Activated CD4-positive, alpha-beta T cell treated with anti-CD3 and anti-CD28 coated beads for 36 hours (primary cell): Measurements from ENCODE around the gene EIF5AL1. TPM values are rescaled to one million over a fixed set of nuclear protein-coding genes. Genes with fewer than 3 reads are reported as not detected.
A peak's percentile ranks its signal among the peaks of the same experiment; 100 is the strongest.
"Not testable (repeated sequence)": the region's sequence is repeated elsewhere in the genome, so short reads cannot be mapped to it uniquely, and the experiment has no call there.

ENCODE experiments used
- ATAC-seq: fragments of 200-7000 bp; cut with Tn5 transposase; one replicate; pipeline ENCODE4 v1.10.0; 2021; ENCODE audit warnings: mild to moderate bottlenecking, moderate library complexity
- CTCF ChIA-PET: fragments of 350-600 bp; sonication (Branson Sonifier 250); formaldehyde crosslinking; loops from one replicate; lab custom pipeline; 2021; ENCODE audit warnings: antibody characterized with exemption; lab: Charles Lee
- POLR2A ChIA-PET: fragments of 350-600 bp; sonication (Branson Sonifier 250); formaldehyde crosslinking; loops from one replicate; lab custom pipeline; 2021; ENCODE audit warnings: antibody characterized with exemption, inconsistent platforms; lab: Charles Lee
- DNase-seq: peaks from one replicate; pipeline ENCODE4 v3.0.0-alpha.2; 2020
- H3K27ac Mint-ChIP-seq: one replicate; pipeline ENCODE4 v1.8.0; 2021; ENCODE audit warnings: mixed read lengths
- H3K27me3 Mint-ChIP-seq: one replicate; pipeline ENCODE4 v1.8.0; 2021; ENCODE audit warnings: mixed read lengths
- H3K36me3 Mint-ChIP-seq: one replicate; pipeline ENCODE4 v1.8.0; 2021; ENCODE audit warnings: low read depth, mixed read lengths
- H3K4me1 Mint-ChIP-seq: one replicate; pipeline ENCODE4 v1.8.0; 2021; ENCODE audit warnings: mixed read lengths
- H3K4me3 Mint-ChIP-seq: one replicate; pipeline ENCODE4 v1.8.0; 2021; ENCODE audit warnings: mild to moderate bottlenecking, moderate library complexity, mixed read lengths
- H3K9me3 Mint-ChIP-seq: one replicate; pipeline ENCODE4 v1.8.0; 2021; ENCODE audit warnings: low read depth, mixed read lengths
- intact Hi-C, 2 experiments: fragments of 100-400 bp; cut with DNase I in 1 of 2; cut with micrococcal nuclease in 1 of 2; formaldehyde crosslinking; loops; one replicate each; pipeline versions ENCODE4 v1.14.2 to v1.15.1; 2022 to 2024; cut with DNase I, micrococcal nuclease
- total RNA-seq, 2 experiments: library from RNA; stranded (reverse); gene quantifications; one replicate each; pipeline ENCODE4 v1.2.3, GENCODE V29; 2021

Gene EIF5AL1
- total RNA-seq, 2 experiments from 2014 or later, result 0.18 to 0.46 TPM

DNA sequence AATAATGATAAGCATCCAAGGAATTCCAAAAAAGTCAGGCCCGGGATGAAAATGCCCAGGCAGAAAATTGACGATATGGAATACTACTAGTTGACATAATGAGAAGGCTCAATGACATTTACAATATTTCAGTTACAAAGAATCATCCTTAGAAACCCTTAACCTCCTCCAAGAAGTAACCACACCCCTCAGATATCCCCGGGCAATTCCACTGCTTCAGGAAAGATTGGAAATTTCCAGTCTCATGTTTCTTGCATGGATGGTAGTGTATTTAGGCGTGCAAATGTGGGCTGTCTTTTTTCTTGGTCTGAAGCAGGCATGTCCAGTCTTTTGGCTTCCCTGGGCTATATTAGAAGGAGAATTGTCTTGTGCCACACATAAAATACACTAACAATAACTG, 5.2 kb downstream of the EIF5AL1 start:
- H3K4me1 Mint-ChIP-seq, H3K27ac Mint-ChIP-seq, H3K36me3 Mint-ChIP-seq, intact Hi-C loops, ATAC-seq, DNase-seq, H3K4me3 Mint-ChIP-seq, H3K9me3 Mint-ChIP-seq, CTCF ChIA-PET, POLR2A ChIA-PET, H3K27me3 Mint-ChIP-seq: not testable (repeated sequence)

DNA sequence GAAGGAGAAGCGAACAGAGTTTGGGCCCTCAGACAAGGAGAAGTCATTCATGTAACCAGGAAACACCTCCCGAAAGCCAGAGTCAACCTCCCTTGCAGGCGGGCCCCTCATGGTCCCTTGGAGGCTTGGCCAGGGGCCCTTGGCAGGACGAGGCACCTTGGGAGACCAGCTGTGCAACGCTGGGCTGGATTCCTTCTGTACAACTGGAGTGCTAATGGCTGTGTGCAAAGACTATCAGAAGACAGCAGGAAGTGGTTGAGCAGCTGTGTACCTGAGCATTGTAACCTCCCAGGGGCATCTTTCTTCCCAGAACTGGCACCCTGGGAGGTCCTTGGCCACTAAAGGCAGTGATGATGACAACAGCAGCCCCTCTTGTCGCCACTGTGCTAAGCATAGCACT, 9.4 kb downstream of the EIF5AL1 start:
- H3K4me1 Mint-ChIP-seq, POLR2A ChIA-PET, H3K27ac Mint-ChIP-seq, H3K27me3 Mint-ChIP-seq, CTCF ChIA-PET, H3K36me3 Mint-ChIP-seq, H3K9me3 Mint-ChIP-seq, ATAC-seq, DNase-seq, H3K4me3 Mint-ChIP-seq: not testable (repeated sequence)
- intact Hi-C loops, result loop anchor here in 1 of 2 experiments (10.0 kb wide), 1 partner anchor 713 kb away; no protein-coding TSS in a partner anchor

DNA sequence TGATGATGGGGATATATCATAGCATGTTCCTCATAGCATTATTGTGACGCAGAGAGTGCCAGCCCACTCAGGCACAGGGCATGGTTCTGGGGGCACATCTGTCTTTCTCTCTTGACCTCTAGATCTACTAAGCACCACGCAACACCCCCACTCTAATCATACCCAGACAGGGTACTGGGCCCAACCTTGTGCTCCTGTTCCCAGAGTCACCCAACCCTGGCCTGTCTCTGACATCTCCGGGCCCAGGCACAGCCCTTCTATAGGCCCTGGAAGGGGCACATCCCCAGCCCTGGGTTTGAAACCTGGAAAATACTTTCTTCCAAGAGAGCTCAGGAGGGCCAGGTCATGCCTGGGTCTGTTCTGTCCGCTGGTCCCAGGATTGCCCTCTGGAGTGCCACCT, 10.1 kb downstream of the EIF5AL1 start:
- H3K9me3 Mint-ChIP-seq, POLR2A ChIA-PET, H3K27me3 Mint-ChIP-seq, H3K36me3 Mint-ChIP-seq, ATAC-seq, CTCF ChIA-PET, H3K4me3 Mint-ChIP-seq, H3K4me1 Mint-ChIP-seq, H3K27ac Mint-ChIP-seq, DNase-seq: not testable (repeated sequence)
- intact Hi-C loops, result loop anchor here in 1 of 2 experiments (10.0 kb wide), 1 partner anchor 712 kb away; no protein-coding TSS in a partner anchor

DNA sequence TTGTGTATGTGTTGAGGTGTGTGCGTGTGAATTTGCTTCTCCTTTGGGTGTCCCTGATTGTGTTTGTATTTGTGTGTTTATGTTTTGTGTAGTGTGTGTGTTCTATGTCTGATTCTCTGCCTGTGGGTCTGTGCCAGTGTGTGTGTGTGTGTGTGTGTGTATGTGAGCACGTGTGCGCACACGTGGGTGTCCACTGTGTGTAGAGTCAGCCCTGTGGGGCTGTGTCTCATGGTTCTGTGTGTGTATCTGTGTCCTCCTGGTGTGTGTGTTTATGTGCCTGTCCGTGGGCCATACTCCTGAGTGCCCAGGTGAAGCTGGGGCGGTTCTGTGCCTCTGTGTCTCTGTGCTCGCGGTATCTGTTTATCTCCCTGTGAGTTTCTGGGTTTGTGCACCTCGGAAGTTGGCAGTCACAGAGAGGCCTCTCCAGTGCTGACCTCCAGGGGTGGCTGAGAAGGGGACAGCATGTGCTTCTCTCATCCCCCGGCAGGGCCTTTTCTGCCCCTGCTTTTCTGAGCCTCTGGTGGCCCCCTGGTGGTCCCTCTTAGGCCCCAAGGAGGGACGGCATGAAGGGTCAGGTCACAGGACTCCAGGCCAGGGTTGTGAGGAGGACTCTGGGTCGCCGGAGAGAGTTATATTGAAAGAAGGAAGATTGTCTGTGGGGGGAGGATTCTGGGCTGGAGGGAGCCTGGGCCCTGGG, 11.0 kb downstream of the EIF5AL1 start:
- CTCF ChIA-PET, H3K27ac Mint-ChIP-seq, H3K4me1 Mint-ChIP-seq, H3K36me3 Mint-ChIP-seq, POLR2A ChIA-PET, ATAC-seq, H3K9me3 Mint-ChIP-seq, DNase-seq, H3K27me3 Mint-ChIP-seq, H3K4me3 Mint-ChIP-seq: not testable (repeated sequence)
- intact Hi-C loops, result loop anchor here in 1 of 2 experiments (10.0 kb wide), 1 partner anchor 711 kb away; no protein-coding TSS in a partner anchor

DNA sequence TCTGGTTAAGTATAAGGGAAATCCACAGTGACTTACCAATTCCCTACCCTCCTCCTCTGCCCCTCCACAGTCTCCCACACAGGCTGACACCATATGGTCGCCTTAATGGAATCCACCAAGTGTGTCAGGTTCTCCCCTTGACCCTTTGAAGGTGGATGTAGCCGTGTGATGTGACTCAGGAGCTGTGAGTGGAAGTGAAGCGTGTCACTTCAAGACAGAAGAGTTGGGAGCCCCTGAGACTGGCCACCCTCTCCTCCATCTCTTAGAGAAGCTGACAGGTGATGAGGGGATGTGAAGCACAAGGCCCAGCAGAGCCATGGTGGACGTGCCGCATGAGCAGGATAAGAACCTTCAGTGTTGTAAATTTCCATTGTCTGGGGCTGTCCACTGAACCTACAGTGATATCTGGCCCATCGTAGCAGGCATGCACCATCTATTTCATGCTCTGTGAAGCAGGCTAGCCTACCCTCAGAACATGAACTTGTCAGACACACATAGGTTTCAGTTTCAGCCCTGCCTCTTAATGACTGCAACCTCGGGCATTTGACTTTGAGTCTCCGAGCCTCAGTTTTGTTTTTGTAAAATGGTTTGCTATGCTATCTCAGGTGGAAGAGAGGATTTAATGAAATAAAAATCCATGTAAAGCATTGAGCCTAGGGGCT, 12.8 kb downstream of the EIF5AL1 start:
- H3K27ac Mint-ChIP-seq, CTCF ChIA-PET, POLR2A ChIA-PET, ATAC-seq, H3K36me3 Mint-ChIP-seq, H3K4me3 Mint-ChIP-seq, H3K9me3 Mint-ChIP-seq, H3K27me3 Mint-ChIP-seq, H3K4me1 Mint-ChIP-seq, DNase-seq: not testable (repeated sequence)
- intact Hi-C loops, result loop anchor here (5.0 to 10.0 kb wide), 2 partner anchors 707 to 710 kb away; no protein-coding TSS in a partner anchor

DNA sequence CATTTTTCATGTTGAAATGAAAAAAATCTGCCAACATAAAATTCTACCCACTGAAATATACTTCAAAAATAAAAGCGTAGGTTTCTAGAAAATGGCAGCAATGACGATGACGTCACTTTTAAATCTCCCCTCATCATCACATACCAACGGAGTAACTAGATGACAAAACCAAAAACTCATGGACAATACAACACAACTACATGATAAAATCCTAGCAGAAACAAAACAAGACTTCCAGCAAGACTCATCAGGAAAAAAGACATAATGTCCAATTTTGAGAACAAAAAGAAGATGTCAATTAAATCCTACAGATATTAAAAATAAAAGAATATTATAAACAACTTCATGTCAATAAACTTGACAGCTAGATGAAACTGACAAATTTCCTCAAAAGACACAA, 15.9 kb downstream of the EIF5AL1 start:
- H3K9me3 Mint-ChIP-seq, ATAC-seq, H3K4me1 Mint-ChIP-seq, CTCF ChIA-PET, DNase-seq, H3K36me3 Mint-ChIP-seq, H3K27me3 Mint-ChIP-seq, H3K4me3 Mint-ChIP-seq, H3K27ac Mint-ChIP-seq, POLR2A ChIA-PET: not testable (repeated sequence)
- intact Hi-C loops, result loop anchor here (5.0 to 10.0 kb wide), 2 partner anchors 704 to 707 kb away; no protein-coding TSS in a partner anchor

DNA sequence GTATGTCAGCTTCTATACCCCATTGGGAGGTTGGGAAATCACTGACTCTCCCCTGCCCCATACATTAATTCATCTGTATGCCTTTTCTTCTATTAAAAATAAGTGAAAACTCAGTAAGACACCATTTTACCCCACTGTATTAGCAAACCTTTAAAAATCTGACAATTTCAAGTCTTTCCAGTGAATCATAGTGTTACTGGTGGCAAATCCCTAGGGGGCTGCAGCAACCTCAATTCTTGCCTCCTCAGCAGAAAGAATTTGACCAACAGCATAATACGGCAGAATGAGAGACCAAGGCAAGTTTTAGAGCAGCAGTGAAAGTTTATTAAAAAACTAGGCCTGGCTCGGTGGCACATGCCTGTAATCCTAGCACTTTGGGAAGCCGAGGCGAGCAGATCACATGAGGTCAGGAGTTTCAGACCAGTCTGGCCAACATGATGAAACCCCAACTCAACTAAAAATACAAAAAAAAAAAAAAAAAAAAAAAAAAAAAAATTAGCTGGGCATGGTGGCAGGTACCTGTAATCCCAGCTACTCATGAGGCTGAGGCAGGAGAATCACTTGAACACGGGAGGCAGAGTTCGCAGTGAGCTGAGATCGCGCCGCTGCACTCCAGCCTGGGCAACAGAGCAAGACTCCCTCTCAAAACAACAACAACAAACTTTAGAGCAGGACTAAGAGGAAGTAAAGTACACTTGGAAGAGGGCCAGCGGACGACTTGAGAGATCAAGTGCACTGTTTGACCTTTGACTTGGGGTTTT, 21.0 kb downstream of the EIF5AL1 start:
- H3K36me3 Mint-ChIP-seq, DNase-seq, H3K4me1 Mint-ChIP-seq, ATAC-seq, CTCF ChIA-PET, H3K27ac Mint-ChIP-seq, intact Hi-C loops, H3K27me3 Mint-ChIP-seq, H3K9me3 Mint-ChIP-seq, H3K4me3 Mint-ChIP-seq, POLR2A ChIA-PET: not testable (repeated sequence)

DNA sequence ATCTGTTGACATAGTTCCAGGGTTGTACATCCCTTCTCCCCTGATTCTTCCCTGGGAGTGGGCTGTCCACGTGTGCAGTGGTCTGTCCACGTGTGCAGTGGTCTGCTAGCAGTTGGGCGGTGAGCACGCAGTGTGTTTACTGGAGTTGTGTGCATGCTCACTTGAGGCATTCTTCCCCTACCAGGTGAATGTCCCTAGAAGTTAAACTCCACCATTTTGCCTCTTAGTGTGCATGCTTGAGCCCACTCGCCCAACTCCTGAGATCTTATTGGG, 21.5 kb downstream of the EIF5AL1 start:
- DNase-seq, intact Hi-C loops, POLR2A ChIA-PET, H3K27ac Mint-ChIP-seq, H3K4me1 Mint-ChIP-seq, H3K36me3 Mint-ChIP-seq, H3K4me3 Mint-ChIP-seq, ATAC-seq, H3K27me3 Mint-ChIP-seq, H3K9me3 Mint-ChIP-seq, CTCF ChIA-PET: not testable (repeated sequence)

DNA sequence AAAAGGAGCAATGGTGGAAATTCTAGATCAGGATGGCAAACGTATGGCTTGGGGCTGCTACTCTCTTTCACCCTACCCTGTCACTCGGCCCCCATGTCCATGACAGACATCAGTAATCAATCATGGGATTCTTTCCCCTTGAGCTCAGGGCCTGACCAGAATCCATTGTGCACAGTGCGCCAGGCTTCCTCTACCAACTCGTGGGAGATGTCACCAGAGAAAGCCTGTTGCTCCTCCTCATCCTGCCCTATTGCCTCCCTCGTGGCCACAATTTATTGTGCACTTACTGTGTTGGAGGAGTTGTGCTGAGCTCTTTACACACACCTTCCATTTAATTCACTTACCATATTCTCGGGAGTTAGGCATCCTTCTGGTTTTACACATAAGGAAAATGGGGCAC, 26.0 kb downstream of the EIF5AL1 start:
- H3K36me3 Mint-ChIP-seq, H3K9me3 Mint-ChIP-seq, H3K4me1 Mint-ChIP-seq, POLR2A ChIA-PET, H3K27me3 Mint-ChIP-seq, H3K27ac Mint-ChIP-seq, ATAC-seq, DNase-seq, H3K4me3 Mint-ChIP-seq: not testable (repeated sequence)
- CTCF ChIA-PET, result interaction anchor here (0.6 to 1.6 kb wide), 4 partner anchors 9 to 809 kb away, joined by 3 to 7 read pairs (median 3); no protein-coding TSS in a partner anchor
- intact Hi-C loops, result loop anchor here in 1 of 2 experiments (5.0 kb wide), 1 partner anchor 389 kb away; no protein-coding TSS in a partner anchor

DNA sequence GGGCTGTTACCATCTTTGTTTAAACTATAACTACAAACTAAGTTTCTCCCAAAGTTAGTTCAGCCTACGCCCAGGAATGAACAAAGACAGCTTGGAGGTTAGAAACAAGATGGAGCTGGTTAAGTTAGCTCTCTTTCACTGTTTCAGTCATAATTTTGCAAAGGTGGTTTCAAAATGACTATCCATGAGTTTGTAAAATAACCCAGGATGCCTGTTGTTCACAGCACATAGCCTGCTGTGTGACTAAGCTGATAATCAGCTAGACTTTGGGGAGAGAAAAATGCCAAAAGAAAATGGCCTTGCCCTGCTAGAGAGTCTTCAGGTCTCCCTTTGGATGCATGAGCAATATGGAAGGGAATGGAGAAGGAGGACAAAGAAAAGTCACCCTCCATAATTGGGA, 28.6 kb downstream of the EIF5AL1 start:
- not testable (repeated sequence) for H3K36me3 Mint-ChIP-seq
- peak; percentile 16 for DNase-seq

DNA sequence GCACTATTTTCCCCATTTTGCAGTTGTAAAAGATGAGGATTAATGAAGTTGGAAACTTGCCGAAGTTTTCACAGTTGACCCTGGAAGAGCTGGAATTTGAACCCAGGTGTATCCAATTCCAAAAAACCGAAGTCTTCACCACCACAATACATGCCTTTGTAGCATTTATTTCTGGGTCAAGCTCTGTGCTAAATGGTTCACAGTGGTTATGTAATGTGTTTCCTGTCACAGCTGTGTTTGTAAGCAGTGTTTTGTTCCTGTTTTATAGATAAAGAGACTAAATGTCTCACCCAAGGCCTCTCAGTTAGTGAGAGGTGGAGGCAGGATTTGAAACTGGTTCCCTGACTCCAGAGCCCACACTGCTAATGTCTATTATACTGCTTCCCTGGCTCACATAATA, 30.3 kb downstream of the EIF5AL1 start:
- CTCF ChIA-PET, result no interaction called here
- no peak overlapping the region for H3K27ac Mint-ChIP-seq
- intact Hi-C loops, result no loop called here

More for the DNA sequence above, 28.6 kb downstream of the EIF5AL1 start:
- H3K27ac Mint-ChIP-seq, H3K27me3 Mint-ChIP-seq, H3K4me1 Mint-ChIP-seq, H3K4me3 Mint-ChIP-seq, intact Hi-C loops, CTCF ChIA-PET, POLR2A ChIA-PET, H3K9me3 Mint-ChIP-seq: not testable (repeated sequence)
- ATAC-seq, result peak; percentile 96

More for the DNA sequence above, 30.3 kb downstream of the EIF5AL1 start:
- Mint-ChIP-seq H3K4me1 (peaks cover 2% of the 10 kb centered on the region), H3K36me3 (no peaks in the 10 kb centered on the region), H3K27me3 (no peaks in the 10 kb centered on the region), H3K9me3 (no peaks in the 10 kb centered on the region), H3K4me3 (no peak overlapping the region)
- DNase-seq (no peak), ATAC-seq (no peak)
- POLR2A ChIA-PET, result no interaction called here
